Smooth muscle cell (in vitro differentiated cells): ENCODE measurements around the gene SOX4. TPM values are rescaled to one million over a fixed set of nuclear protein-coding genes. Genes with fewer than 3 reads are reported as not detected.

Experiments used
- DNase-seq: peaks from one replicate; lab custom pipeline; 2025; ENCODE audit not compliant: unreplicated experiment; lab: John Stamatoyannopoulos, UW
- H2AFZ ChIP-seq: fragments of 200-600 bp; sonication (generic); 2 replicates; pipeline ENCODE4 v1.6.0; 2016; ENCODE audit warnings: antibody characterized with exemption, low read depth, mild to moderate bottlenecking
- H3F3A ChIP-seq: fragments of 200-600 bp; sonication (generic); 2 replicates; pipeline ENCODE4 v1.6.0; 2017; ENCODE audit warnings: antibody characterized with exemption, low read depth
- H3K27ac ChIP-seq: fragments of 200-600 bp; sonication (generic); 2 replicates; pipeline ENCODE4 v1.5.1; 2016; ENCODE audit warnings: low read depth, mild to moderate bottlenecking
- H3K27me3 ChIP-seq: fragments of 200-600 bp; sonication (generic); 2 replicates; pipeline ENCODE4 v1.6.1; 2016; ENCODE audit warnings: low read depth, mild to moderate bottlenecking
- H3K36me3 ChIP-seq: fragments of 200-600 bp; sonication (generic); 2 replicates; pipeline ENCODE4 v1.5.1; 2016; ENCODE audit warnings: low read depth
- H3K4me1 ChIP-seq: fragments of 200-600 bp; sonication (generic); 2 replicates; pipeline ENCODE4 v1.5.1; 2016; ENCODE audit warnings: low read depth
- H3K4me2 ChIP-seq: fragments of 200-600 bp; sonication (generic); 2 replicates; pipeline ENCODE4 v1.6.0; 2016; ENCODE audit warnings: mild to moderate bottlenecking
- H3K4me3 ChIP-seq: fragments of 200-600 bp; sonication (generic); 2 replicates; pipeline ENCODE4 v1.5.1; 2016; ENCODE audit warnings: mild to moderate bottlenecking
- H3K79me2 ChIP-seq: fragments of 200-600 bp; sonication (generic); 2 replicates; pipeline ENCODE4 v1.6.0; 2016; ENCODE audit warnings: low read depth, mild to moderate bottlenecking
- H3K9ac ChIP-seq: fragments of 200-600 bp; sonication (generic); 2 replicates; pipeline ENCODE4 v1.6.0; 2016; ENCODE audit warnings: low read depth
- H3K9me3 ChIP-seq: fragments of 200-600 bp; sonication (generic); replicated peaks from 2 replicates; pipeline ENCODE4 v1.5.1; 2016; ENCODE audit warnings: low read depth
- H4K20me1 ChIP-seq: fragments of 200-600 bp; sonication (generic); 2 replicates; pipeline ENCODE4 v1.6.0; 2016; ENCODE audit warnings: low read depth
- WGBS: methylation state at CpG from one replicate; pipeline ENCODE4 v1.1.7; 2016; ENCODE audit warnings: low lambda C conversion rate; 5-methylcytosine and 5-hydroxymethylcytosine counted together
- polyA plus RNA-seq: library from polyadenylated mRNA; unstranded; fragments of >200 nt; fragmentation: Nextera tagmentation; extraction: Ambion mirVana; gene quantifications from 2 replicates; pipeline ENCODE4 v1.2.1, GENCODE V29; 2016
- total RNA-seq: library from RNA; depleted of rRNA; stranded (reverse); fragments of >200 nt; gene quantifications from 2 replicates; pipeline ENCODE4 v1.2.3, GENCODE V29; 2014
- TF ChIP-seq, protein P1 (sequence below): fragments of 200-600 bp; sonication (generic); IDR thresholded peaks from 2 replicates; pipeline ENCODE4 v1.5.1; 2017; ENCODE audit warnings: borderline replicate concordance, mild to moderate bottlenecking, antibody characterized with exemption; ENCODE audit not compliant: insufficient read depth, poor library complexity, severe bottlenecking

Gene SOX4
- total and polyA plus RNA-seq, 2 experiments from 2014 or later = 91.9 to 109 TPM

DNA sequence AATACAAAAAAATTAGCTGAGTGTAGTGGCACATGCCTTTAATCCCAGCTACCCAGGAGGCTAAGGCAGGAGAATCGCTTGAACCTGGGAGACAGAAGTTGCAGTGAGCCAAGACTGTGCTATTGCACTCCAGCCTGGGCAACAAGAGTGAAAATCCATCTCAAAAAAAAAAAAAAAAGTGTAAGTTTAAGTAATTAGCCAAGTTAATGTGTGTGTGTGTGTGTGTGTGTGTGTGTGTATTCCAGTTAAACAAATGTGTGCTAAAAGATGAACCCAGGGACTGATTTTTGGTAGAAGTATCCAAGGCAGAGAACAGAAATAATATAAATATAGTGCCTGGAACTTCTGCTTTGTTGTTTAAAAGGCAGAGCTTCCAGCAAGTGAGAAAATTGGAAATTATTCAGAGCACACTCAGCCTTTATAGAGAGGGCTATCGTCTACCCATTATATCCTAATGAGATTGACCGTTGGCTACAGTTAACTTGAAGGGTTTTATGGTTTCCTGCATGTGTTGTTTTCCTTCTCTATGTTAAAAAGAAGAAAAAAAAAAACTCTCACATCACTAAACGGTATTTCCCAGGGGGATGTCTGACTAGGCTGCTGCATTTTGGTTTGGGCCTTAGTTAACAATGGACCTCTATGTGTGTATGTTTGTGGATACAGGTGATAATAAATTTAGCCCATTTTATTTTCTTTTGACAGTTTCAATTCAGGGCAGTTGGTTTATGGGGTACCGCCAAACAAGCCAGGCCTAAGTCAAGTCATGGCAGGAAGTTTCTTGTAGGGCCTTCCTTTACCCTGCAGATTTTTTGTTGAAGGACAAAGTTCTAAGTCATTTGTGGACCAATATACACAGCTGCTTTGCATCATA is 9.8 kb downstream of the SOX4 start:
- Histone ChIP-seq H3K9ac (no peak overlapping the region), H3F3A (peaks cover 5% of the 10 kb centered on the region), H3K9me3 (no peaks in the 10 kb centered on the region), H3K4me2 (no peak overlapping the region), H3K27me3 (no peaks in the 10 kb centered on the region), H3K79me2 (peaks cover 23% of the 10 kb centered on the region), H3K27ac (peak overlapping the region; percentile 19), H2AFZ (no peak overlapping the region), H4K20me1 (peaks cover 23% of the 10 kb centered on the region), H3K4me1 (peaks cover 17% of the 10 kb centered on the region), H3K36me3 (no peaks in the 10 kb centered on the region), H3K4me3 (no peak overlapping the region)
- 80% methylated on average over 5 of the region's 5 CpGs for WGBS
- TF ChIP-seq, protein P1, sequence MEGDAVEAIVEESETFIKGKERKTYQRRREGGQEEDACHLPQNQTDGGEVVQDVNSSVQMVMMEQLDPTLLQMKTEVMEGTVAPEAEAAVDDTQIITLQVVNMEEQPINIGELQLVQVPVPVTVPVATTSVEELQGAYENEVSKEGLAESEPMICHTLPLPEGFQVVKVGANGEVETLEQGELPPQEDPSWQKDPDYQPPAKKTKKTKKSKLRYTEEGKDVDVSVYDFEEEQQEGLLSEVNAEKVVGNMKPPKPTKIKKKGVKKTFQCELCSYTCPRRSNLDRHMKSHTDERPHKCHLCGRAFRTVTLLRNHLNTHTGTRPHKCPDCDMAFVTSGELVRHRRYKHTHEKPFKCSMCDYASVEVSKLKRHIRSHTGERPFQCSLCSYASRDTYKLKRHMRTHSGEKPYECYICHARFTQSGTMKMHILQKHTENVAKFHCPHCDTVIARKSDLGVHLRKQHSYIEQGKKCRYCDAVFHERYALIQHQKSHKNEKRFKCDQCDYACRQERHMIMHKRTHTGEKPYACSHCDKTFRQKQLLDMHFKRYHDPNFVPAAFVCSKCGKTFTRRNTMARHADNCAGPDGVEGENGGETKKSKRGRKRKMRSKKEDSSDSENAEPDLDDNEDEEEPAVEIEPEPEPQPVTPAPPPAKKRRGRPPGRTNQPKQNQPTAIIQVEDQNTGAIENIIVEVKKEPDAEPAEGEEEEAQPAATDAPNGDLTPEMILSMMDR = no peak
- no peak for DNase-seq

DNA sequence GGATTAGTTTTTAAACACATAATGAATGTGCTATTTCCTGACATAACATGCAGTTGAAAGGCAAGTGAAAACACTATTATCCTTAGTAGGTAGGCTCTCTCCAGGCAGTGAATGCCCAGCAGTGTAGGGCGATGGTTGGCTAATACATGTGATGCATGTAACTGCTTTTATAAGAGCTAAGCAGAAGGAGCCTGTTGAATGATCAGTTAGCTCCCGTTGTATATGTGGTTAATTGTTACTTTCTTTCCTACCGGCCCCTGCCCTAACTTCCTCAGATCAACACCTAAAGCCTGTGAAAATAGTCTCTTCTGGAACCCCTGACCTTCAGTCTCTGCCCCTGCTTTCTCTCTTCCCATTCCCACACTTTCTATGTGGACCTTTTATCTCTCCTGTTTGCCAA is 10.5 kb downstream of the SOX4 start:
- no peaks in the 10 kb centered on the region for H3K36me3 ChIP-seq
- TF ChIP-seq, protein P1 = no peak
- 86% methylated on average over 3 of the region's 3 CpGs for WGBS

DNA sequence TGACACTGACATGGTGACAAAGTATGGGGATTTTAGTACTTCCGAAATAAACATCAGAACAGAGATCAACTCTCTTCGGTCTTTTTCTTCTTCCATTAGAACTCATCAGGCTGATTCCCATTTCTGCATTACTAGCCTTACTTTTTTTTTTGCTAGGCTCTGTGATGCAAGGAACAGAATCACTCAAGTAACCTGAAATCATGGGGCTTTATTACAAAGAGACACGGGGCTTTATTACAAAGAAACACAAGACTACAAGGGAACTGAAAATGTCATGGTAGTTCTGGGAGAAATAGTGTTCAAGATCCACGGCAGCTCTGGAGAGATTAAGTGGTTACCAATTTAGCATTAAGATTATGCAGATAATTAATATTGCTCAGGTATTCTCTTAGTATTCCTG is 11.6 kb downstream of the SOX4 start:
- Histone ChIP-seq H3K4me3 (no peak overlapping the region), H2AFZ (no peak overlapping the region), H3K36me3 (no peaks in the 10 kb centered on the region), H3K9me3 (no peaks in the 10 kb centered on the region), H3K27ac (no peak overlapping the region), H3K4me2 (no peak overlapping the region), H3K9ac (no peak overlapping the region), H3K27me3 (no peaks in the 10 kb centered on the region), H3K79me2 (peaks cover 4% of the 10 kb centered on the region), H3K4me1 (no peaks in the 10 kb centered on the region), H3F3A (peaks cover 5% of the 10 kb centered on the region), H4K20me1 (peaks cover 4% of the 10 kb centered on the region)
- no peak for DNase-seq
- WGBS = 90% methylated on average over 4 of the region's 4 CpGs
- TF ChIP-seq, protein P1 = no peak

More for the DNA sequence above, 10.5 kb downstream of the SOX4 start:
- DNase-seq = no peak
- H3K9me3 ChIP-seq = no peaks in the 10 kb centered on the region
- no peaks in the 10 kb centered on the region for H3K27me3 ChIP-seq
- peaks cover 9% of the 10 kb centered on the region for H3K4me1 ChIP-seq
- peaks cover 5% of the 10 kb centered on the region for H3F3A ChIP-seq
- H3K4me2 ChIP-seq = no peak overlapping the region
- no peak overlapping the region for H2AFZ ChIP-seq
- peaks cover 15% of the 10 kb centered on the region for H3K79me2 ChIP-seq
- H3K9ac ChIP-seq = no peak overlapping the region
- peaks cover 15% of the 10 kb centered on the region for H4K20me1 ChIP-seq
- H3K27ac ChIP-seq = no peak overlapping the region
- no peak overlapping the region for H3K4me3 ChIP-seq

DNA sequence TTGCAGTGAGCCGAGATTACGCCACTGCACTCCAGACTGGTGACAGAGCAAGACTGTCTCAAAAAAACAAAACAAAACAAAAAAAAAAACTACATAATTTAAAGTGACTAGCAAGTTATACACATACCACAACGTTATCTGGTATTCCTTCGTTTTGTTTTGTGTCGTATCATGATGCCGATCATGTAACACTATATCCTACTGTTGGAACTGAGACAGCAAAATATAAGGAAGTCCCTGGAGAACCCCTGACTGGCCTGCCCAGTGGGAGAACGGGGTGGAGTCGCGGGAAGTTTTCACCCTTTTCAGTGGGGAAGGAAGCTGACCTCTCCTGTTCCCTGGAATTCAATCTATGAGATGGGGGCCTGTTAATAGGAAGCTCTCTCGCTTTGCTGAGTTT is 15.1 kb downstream of the SOX4 start:
- Histone ChIP-seq H3K9me3 (no peaks in the 10 kb centered on the region), H3K4me2 (no peak overlapping the region), H3K27ac (no peak overlapping the region), H3F3A (peaks cover 2% of the 10 kb centered on the region), H3K27me3 (no peaks in the 10 kb centered on the region), H4K20me1 (no peaks in the 10 kb centered on the region), H3K79me2 (no peaks in the 10 kb centered on the region), H2AFZ (no peak overlapping the region), H3K36me3 (no peaks in the 10 kb centered on the region), H3K4me1 (no peaks in the 10 kb centered on the region), H3K9ac (no peak overlapping the region), H3K4me3 (no peak overlapping the region)
- DNase-seq = no peak
- TF ChIP-seq, protein P1 = no peak
- WGBS = 77% methylated on average over 10 of the region's 10 CpGs
